Measurements from ENCODE around the gene KAZN. TPM values are rescaled to one million over a fixed set of nuclear protein-coding genes. Genes with fewer than 3 reads are reported as not detected.
A peak's percentile ranks its signal among the peaks of the same experiment; 100 is the strongest.
"Not testable (repeated sequence)": the region's sequence is repeated elsewhere in the genome, so short reads cannot be mapped to it uniquely, and the experiment has no call there.

KAZN gene
- total RNA-seq, 1 donor from 2014 or later: 10.2 TPM

DNA sequence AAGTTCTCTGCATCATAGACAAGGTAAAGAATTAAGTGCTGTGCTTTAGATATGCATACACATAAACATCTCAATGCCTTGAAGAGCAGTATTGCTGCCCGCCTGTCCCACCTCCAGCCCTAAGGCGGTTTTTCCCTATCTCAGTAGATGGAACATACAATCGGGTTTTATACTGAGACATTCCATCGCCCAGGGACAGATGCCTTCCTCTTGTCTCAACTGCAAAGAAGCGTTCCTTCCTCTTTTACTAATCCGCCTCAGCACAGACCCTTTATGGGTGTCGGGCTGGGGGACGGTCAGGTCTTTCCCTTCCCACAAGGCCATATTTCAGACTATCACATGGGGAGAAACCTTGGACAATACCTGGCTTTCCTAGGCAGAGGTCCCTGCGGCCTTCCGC, 537.1 kb downstream of the KAZN start:
- not testable (repeated sequence) for DNase-seq (ENCODE audit: low spot score)

DNA sequence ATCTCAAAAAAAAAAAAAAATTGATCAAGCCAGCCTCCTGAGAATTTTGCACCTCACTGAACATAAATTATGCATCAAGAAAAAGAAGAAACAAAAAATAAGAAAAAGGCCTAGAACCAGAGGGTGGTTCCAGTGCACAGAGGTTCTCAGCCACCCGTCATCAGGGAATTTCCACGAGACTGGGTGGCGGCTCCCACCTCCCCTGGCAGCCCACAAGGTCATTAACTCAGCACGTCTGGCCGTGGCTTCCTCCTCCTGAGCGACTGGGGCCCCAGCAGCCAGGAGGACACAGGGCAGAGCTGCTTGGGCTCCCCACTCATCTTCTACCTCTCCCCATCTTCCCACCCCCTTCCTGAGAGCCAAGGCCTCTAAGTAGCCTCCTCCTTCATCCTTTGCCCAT, 539.3 kb downstream of the KAZN start:
- no peak for DNase-seq (ENCODE audit: low spot score)

DNA sequence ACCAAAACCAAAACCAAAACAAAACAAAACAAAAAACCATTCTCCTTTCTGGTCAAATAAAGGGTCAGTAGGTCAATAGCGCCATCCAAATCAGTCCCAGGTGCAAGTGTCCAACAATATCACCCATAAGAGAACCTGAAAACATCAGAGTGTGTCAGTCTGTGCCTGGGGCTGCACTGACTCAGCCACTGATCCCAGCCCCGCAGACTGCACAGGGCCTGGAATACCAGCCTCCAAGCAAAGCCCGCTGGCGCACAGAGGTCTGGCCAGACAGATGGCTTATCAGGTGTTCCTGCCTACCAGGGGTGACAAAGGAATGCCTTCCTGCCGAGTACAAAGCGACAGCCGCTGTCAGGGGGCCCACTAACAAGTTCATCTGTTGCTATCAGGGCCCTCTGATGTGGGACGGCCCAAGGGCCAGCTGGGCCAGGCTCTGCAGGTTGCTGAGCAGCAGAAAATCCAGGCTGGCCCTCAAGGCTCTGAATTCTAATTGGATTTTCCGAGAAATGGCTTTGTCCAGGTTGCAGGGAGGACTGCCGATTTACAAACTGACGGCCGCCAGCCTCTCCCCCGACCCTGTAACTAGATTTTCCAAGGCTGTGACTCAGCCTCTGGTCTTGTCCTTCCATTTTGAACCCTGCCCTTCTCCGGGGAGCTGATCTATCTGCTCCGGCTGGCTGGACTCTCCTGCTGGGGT, 541.3 kb downstream of the KAZN start:
- no peak for DNase-seq (ENCODE audit: low spot score)

DNA sequence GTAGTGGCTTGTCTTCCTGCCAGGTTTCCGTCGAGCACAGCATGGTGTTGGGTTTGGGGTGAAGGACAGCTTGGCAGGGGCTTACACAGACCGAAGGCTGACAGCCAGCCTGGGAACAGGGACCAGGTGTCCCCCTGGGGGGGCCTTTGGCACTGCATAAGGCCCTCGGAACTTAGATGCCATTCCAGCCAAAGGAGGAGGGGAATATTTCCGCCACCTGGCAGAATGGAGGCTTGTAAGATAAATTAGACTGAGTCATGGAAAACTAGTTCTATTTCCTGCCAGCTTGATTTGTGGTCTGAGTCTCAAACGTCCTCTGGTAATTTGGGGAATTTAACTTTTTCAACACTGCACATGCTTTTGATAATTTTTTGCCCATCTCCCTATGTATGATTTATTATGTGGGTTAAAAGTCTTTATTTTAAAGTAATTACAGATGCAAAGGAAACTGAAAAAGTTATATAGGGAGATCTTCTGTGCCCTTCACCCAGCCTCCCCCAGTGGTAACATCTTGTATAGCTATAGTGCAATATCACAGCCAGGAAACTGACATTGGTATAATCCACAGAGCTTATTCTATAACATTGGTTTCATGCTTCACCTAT, 543.6 kb downstream of the KAZN start:
- DNase-seq (ENCODE audit: low spot score): peak; percentile 16

DNA sequence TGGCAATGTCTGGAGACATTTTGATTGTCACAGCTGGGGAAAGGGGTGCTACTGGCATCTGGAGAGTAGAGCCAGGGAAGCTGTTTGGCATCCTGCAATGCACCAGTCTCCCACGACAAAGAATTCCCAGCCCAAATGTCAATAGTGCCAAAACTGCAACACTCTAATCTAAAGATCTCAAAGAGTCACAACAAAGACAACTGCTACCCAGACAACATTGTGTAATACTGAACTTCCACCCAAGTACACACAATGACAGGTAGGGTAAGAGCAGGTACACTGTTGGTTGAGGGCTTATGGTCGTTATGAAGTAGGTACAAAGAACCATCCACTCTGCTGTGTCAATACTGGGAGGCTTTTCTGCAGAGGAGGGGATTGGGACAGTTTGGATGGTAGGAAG, 546.8 kb downstream of the KAZN start:
- no peak for DNase-seq (ENCODE audit: low spot score)

DNA sequence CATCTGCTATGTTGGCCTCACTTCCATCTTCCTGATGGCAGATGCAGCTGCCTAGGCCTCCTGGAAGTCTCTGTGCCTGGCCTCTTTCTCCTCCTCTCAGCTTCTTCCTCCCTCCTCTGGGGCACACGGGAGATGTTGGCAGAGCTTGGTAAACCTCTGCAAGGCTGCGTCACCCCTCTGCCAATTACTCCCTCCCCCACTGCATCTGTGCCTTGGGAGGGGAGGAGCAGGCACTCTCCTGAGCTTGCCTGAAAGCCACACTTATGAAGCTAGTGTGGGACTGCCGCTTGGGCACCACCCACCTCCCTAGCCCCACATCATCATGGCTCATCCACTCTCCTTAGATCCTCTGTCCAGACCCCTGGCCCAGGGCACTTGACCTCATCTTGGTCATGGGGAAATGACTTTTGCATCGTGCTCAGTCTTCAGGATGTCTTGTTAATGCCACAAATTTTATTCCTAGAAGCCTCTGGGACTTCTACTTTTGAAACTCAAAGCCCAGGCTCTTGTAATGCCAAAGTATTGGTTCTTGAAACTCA, 547.7 kb downstream of the KAZN start:
- no peak for DNase-seq (ENCODE audit: low spot score)

DNA sequence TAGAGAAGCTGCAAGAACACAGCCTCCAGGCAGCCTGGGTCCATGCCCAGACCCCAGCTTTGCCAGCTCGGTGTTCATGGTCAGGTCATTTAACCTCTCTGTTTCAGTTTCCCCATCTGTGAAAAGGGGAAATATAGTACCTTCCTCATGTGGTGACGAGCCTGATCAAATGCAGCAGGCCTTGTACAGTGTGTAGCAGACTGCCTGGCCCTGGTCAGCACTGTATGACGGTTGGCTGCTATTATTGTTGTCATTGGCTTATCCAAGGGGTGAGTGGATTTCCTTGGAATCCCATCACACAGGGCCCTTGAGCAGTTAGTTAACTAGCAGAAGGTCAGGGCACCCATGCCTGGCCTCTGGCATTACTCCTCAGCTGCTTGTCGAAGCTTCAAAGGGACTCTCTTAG, 548.5 kb downstream of the KAZN start:
- no peak for DNase-seq (ENCODE audit: low spot score)

DNA sequence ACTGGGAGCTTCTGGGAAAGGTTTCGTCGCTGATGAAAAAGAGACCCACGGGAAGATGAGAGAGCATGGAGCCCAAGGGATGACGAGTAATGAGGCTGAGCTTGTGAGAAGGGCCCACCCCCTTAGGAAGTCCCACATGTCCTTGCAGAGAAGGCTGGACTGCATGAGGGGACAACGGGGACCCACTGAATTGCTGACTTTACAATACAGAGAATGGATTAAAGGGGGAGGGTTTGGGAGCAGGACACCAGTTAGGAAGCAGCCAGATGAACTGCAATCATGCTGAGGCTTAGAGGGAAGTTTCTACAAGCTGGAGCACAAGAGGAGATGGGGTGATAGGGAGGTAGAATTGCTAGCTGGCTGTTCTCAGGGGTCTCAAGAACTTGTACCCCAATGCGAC, 549.5 kb downstream of the KAZN start:
- DNase-seq (ENCODE audit: low spot score): no peak

DNA sequence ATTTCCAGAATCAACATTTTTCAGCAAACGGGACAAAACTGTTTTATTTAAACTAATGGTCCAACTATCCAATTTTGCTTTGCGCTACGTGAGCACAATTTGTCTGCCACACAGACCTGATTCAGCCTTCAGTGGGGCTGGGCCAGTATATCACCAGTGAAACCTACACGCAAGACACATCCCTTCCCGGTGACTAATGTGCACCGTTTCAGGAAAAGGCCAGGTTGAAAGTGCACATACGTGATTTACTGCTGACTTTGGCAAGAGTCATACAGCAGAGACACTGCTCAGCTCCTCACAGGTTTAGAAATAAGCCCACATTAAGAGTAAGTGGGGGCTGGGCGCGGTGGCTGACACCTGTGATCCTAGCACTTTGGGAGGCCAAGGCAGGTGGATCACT, 550.0 kb downstream of the KAZN start:
- no peak for DNase-seq (ENCODE audit: low spot score)

DNA sequence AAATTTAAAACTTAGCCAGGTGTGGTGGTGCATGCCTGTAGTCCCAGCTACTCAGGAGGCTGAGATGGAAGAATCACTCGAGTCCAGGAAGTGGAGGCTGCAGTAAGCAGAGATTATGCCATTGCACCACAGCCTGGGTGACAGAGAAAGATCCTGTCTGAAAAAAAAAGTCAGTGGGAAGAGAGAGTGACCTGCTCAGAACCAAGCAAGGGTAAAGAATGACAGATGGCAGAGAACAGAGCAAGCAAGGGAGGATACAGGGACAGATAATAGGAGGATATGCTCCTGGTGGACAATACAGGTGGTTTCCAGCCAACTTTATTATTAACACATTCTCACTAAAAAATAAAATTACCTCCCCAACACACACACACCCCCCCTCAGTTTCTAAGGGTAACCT, 550.5 kb downstream of the KAZN start:
- DNase-seq (ENCODE audit: low spot score): no peak

DNA sequence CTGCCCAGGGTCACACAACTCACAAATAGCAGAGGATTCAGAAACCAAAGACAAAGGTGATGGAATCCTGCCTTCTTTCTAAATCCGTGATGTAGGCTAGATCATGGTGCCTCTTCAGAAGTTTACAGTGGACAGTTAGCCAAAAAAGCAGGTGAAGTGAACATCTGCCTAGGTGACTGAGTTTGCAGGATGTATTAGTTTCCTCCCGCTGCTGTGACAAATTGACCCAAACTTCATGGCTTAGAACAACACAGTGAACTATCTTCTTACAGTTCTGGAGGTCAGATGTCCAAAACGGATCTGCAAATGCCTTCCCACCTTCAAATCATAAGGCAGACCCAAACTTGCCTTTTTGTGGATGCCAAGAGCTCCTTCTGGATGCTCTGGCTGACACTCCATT, 551.9 kb downstream of the KAZN start:
- DNase-seq (ENCODE audit: low spot score): no peak

DNA sequence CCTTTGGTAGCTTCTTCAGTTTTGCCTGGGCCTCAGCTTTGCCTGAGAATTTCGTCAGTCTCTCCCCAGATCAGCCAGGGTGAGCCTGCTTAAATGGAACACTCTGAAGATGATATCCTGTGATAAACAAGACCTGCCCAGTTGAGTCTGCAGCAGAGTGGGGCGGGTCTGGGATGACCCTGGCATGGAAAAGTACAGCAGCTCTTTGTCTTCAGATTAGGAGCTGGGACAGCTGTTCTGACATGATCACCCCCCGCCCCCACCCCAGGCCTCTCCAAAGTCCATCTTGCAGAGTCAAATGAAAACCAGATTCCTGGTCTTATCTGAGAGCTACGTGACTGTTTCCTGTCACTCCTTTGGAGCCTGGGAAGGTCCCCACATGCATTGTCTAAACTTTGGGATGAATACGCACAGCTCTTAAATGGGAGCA, 552.9 kb downstream of the KAZN start:
- no peak for DNase-seq (ENCODE audit: low spot score)

DNA sequence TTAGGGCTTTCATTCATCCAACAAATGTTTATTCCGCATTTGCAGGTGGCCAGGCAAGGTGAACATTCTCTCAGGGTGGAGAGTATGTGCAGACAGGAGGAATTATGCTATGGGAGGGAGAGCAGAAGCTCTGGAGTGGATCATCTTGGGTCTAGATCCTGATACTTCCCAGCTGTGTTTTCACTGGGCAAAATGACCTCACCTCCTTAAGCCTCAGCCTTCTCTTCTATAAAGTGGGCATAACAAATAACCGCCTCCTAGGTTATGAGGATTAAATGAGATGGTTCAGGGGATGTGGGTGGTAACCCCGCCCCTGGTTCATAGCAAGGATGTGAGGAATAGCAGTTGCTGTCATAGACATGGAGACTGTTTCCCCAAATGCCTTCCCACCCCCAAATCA, 553.4 kb downstream of the KAZN start:
- DNase-seq (ENCODE audit: low spot score): no peak

DNA sequence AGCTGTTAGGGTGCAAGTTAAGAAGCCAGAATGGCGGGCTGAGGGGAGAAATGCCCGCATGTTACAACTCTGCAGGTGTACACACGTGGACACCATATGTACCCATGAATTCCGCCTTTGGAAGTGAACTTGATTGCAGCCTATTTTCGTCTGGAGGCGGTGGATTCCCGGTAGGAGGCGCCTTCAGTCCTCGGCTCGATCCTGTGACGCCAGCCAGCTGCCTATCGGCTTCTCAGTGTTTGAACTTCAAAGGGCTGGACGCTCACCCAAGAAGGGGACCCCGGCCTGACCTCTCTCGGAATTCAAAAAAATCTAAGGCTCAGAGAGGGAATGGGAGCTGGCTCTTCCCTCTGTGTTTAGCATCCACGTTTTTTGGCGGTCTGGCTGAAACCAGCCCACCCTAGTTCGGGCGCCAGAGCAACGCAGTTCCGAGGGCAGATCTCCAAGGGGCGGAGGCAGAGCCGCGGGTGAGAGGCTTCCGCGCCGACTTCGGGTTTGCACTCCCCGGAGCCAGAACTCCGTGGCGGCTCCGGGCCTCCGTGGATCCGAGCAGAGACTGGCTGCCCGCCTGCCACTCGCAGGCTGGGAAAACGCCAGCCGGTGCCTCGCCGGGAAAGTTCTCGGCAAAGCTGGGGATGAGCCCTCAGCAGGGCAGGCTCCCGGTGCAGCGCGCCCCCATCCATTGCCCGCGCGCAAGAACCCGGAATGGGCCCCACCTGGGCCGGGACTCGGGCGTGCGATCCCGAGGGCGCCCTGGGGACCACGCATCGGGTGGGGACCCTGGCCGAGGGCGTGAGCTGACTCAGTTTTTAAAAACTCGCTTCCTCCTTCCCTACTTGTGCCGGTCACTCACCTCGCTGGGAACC, 554.1 kb downstream of the KAZN start:
- peak; percentile 91 for DNase-seq (ENCODE audit: low spot score)

DNA sequence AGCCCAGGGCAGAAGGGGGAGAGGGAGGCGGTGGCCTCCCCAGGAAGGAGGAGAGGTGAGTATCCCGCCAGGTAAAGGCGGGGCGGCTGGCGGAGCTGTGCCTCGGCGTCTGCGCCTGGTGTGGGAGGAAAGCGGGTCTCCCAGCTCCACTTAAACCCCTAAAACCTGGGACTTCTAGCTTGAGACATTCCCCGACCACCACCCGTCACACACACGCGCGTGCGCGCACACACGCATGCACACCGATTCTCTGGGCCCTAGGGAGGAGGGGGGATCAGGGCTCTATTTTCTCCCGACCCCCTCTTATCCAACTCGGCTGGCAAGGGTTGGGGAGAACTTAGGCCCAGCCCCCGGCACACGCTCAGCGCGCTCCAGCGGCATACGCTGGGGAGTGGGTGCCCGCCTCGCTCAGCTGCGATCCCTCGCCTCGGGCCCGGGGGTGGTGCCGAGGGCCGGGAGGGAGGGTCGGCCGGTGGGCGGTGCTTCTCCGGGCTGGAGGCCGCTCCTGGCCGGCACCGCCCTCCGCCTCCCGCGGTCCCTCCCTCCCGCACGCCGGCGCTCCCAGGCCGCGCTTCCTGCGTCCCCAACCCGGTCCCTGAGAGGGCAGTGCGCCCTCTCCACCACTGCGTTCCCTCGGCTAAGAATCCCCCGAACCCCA, 554.8 kb downstream of the KAZN start, which contains the start of gene TMEM51:
Gene TMEM51, plus strand, starts transcription at position 564 of the 658 bp plus-strand sequence. CDS start 61,341 bp downstream, outside the sequence.
- DNase-seq (ENCODE audit: low spot score): peak; percentile 75

DNA sequence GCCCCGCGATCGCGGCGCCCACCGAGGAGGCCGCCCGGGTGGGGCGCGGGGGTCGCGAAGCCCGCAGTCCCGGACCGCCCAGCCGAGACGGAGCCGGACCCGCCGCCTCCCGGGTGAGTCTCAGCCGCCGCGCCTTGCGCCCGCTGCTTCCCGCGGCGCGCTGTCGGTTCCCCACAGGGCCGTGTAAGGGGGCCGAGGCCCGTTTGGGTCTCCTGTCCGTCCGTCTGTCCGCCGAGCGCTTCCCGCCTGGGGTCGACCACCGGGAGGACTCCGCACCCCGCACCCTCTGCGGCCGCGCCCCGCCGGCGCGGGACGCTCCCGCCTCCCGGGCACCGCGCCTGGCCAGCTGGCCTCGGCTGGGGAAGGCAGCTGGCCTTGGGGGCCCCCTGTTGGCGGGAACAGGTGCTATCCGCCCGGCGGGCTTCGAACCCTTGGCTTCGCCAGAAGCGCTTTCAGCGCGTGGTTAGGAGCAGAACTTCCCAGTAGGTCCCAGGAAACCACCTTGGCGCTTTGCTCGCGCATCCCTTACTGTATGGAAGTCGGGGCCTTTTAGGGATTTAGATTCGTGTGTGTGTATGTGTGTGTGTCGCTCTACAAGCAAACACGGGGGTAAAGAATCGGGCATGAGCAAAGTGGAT, 555.5 kb downstream of the KAZN start:
- DNase-seq (ENCODE audit: low spot score): peak; percentile 56

DNA sequence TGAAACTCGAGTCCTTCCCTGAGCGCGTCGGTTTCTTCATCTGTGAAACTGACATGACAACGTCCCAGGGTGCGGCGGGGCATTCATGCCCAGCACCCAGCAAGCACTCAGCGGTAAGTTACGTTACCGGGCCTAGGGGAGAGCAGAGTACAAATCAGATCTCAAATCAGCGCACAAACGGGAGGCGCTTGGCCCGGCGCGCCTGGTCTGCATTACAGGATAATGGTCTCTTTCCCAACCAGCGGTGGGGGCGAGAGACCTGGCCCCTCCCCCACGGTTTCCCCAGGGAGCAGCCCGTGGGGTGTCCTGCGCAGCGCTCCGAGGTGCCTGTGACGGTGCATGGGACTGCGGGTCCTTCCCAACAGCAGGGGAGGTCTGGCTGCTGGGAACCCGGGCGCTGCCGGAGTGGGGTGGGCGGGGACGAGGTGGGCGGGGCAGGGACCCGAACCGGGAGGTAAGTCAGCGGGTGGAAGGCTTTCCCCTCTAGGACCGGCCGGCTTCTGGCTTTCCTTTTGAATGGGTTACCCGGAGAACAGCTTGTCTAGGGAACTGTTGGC, 556.1 kb downstream of the KAZN start:
- DNase-seq (ENCODE audit: low spot score): no peak

DNA sequence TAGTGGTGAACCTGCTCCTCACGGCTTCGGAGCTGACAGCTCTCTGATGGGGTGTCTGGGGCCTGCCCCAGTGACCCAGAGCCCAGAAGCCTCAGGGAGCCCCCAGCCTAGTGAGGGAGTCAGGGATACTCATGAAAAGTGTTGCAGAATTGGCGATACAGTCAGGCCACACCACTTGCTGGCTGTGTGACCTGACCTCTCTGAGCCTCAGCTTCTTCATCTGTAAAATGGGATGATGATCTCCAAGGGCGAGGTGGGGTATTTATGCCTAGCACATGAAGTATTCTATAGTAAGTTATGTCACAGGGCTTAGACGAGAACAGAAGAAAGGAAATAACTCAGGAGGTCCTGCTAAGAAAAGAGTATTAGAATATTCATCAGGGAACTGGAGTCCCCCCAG, 556.7 kb downstream of the KAZN start:
- no peak for DNase-seq (ENCODE audit: low spot score)

DNA sequence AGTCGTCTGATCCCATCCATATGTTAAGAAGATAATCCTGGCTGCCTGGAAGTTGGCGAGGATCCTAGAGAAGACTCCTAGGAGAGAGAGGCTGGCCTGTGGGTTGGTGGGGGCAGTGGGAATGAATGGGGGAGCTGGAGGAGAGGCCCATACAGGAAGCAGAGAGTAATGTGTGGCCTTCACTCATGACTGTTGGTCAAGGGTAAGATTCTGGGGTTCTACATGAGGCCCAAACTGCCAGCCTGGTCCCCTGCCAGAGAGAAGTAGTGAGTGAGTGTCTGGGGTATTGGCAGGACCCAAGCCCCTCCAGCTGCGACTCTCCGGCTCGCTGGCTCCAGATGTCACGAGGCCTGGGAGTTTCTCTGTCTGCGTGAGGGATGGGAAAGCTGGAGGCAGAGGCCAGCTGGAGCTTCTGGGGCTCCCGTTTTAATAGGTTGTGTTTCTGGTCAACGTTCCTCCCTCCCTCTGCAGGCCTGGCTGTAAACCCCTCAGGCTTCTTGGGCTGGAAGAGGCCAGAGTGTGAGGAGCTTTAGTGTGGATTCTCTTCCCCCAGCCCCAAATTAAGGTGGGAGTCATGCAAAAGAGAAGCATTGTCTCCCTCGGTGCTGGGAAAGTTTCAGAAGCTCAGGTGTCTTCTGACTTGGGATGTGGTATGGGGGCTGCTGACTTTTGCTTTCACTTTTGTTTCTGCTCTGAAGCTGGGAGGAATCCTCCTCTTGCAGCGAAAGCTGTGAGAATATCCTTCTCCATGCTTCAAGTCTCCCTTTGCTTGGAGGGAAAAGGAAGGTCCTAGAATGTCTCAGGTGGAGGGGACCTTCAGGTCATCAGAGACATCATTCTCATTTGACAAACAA, 557.6 kb downstream of the KAZN start:
- DNase-seq (ENCODE audit: low spot score): no peak

DNA sequence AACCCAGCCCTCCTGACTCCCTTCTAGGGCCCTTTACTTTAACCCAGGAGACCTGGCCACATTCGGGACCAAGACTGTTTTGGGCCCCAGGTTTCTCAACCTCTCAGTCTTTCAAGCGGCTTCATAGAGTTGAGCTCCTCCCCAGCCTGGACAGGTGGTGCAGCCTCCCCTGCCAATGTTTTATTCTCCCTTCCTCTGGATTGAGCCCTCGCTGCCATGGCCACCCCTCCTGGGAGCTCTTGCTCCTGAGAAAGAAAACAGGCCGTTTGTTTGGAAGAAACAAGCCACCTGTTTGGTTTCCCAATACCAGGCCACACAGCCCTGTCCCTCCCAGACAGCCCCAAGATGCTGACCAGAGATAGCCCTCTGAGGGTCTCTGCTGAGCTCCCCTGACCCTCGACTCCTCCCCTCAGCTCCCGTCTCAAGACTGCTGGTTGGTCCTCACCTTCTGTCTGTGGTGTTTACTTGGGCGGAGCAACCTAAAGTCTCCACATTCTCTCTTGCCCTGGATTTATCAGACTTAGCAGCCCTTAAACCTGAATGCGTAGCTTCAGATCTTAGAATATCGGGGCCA, 558.4 kb downstream of the KAZN start:
- no peak for DNase-seq (ENCODE audit: low spot score)

Data from mucosa of gallbladder (tissue), 1 donor.